ENCODE measurements around the gene ZNF436.

GRCh38 chr1:23392125-23392855 lies 22.7 kb upstream of the ZNF436 start:
- TF ChIP-seq CTCF (conservative IDR thresholded peaks at IDR 0.05; ENCODE audit: low read depth, low read length) (no peak), EZH2 (IDR thresholded peaks at IDR 0.05; ENCODE audit: borderline replicate concordance, low read depth, low read length, poor library complexity, severe bottlenecking) (no peak)

All from A673 (cell line).